PC-3 (cell line): Measurements from ENCODE around the gene SLC36A3. TPM values are rescaled to one million over a fixed set of nuclear protein-coding genes. Genes with fewer than 3 reads are reported as not detected.

Experiments used
- ATAC-seq: fragments of 200-7000 bp; cut with Tn5 transposase; 2 replicates; pipeline ENCODE4 v1.9.1; 2020; ENCODE audit warnings: mild to moderate bottlenecking, moderate library complexity
- BruUV-seq: library from RNA; stranded (reverse); fragments of 400-500 nt; replicated peaks from 2 replicates; lab custom pipeline; 2021; lab: Mats Ljungman, UMichigan
- CTCF ChIA-PET: fragments of 300-600 bp; sonication (Branson Sonifier 250); formaldehyde crosslinking; loops from one replicate; lab custom pipeline; 2022; ENCODE audit warnings: antibody characterized with exemption; lab: Charles Lee
- POLR2A ChIA-PET: fragments of 300-600 bp; sonication (Branson Sonifier 250); formaldehyde crosslinking; loops from one replicate; lab custom pipeline; 2022; ENCODE audit warnings: antibody characterized with exemption; ENCODE audit not compliant: unreplicated experiment; lab: Charles Lee
- DNase-seq: peaks from one replicate; pipeline ENCODE4 v3.0.0-alpha.2; 2015
- H2AFZ ChIP-seq: fragments of 300-600 bp; sonication (generic); 2 replicates; pipeline ENCODE4 v1.6.0; 2016; ENCODE audit warnings: antibody characterized with exemption, low read length
- H3F3A ChIP-seq: fragments of 300-600 bp; sonication (generic); one replicate; pipeline ENCODE4 v1.6.0; 2017; ENCODE audit warnings: antibody characterized with exemption, low read length, control low read depth, mild to moderate bottlenecking; ENCODE audit not compliant: unreplicated experiment
- H3K27ac ChIP-seq: fragments of 300-600 bp; sonication (generic); 2 replicates; pipeline ENCODE4 v1.5.1; 2016; ENCODE audit warnings: mild to moderate bottlenecking, low read length
- H3K27me3 ChIP-seq: fragments of 300-600 bp; sonication (generic); 2 replicates; pipeline ENCODE4 v1.6.1; 2016; ENCODE audit warnings: low read length, mixed read lengths
- H3K36me3 ChIP-seq: fragments of 300-600 bp; sonication (generic); 2 replicates; pipeline ENCODE4 v1.6.1; 2016; ENCODE audit warnings: low read depth, mixed run types, low read length, mixed read lengths
- H3K4me1 ChIP-seq: fragments of 300-600 bp; sonication (generic); 2 replicates; pipeline ENCODE4 v1.5.1; 2016; ENCODE audit warnings: low read length; ENCODE audit not compliant: insufficient read depth
- H3K4me2 ChIP-seq: fragments of 300-600 bp; sonication (generic); 2 replicates; pipeline ENCODE4 v1.6.0; 2016; ENCODE audit warnings: low read length
- H3K4me3 ChIP-seq: fragments of 300-600 bp; sonication (generic); 2 replicates; pipeline ENCODE4 v1.5.1; 2016; ENCODE audit warnings: mild to moderate bottlenecking, low read length, mixed read lengths
- H3K79me2 ChIP-seq: fragments of 300-600 bp; sonication (generic); 2 replicates; pipeline ENCODE4 v1.6.1; 2017; ENCODE audit warnings: low read length, mixed read lengths
- H3K9ac ChIP-seq: fragments of 300-600 bp; sonication (generic); 2 replicates; pipeline ENCODE4 v1.6.0; 2016; ENCODE audit warnings: mild to moderate bottlenecking, low read length
- H3K9me2 ChIP-seq: fragments of 300-600 bp; sonication (generic); replicated peaks from 2 replicates; pipeline ENCODE4 v1.6.1; 2016; ENCODE audit warnings: mixed run types, low read length, mixed read lengths
- H3K9me3 ChIP-seq: fragments of 300-600 bp; sonication (generic); 2 replicates; pipeline ENCODE4 v1.6.1; 2016; ENCODE audit warnings: low read length, mixed read lengths
- H4K20me1 ChIP-seq: fragments of 300-600 bp; sonication (generic); 2 replicates; pipeline ENCODE4 v1.6.1; 2016; ENCODE audit warnings: low read length, mixed read lengths
- EZH2 ChIP-seq: fragments of 300-600 bp; sonication (generic); IDR thresholded peaks from one replicate; pipeline ENCODE4 v1.6.1; 2017; ENCODE audit warnings: antibody characterized with exemption, mild to moderate bottlenecking, low read length; ENCODE audit not compliant: unreplicated experiment
- EZH2phosphoT487 ChIP-seq: fragments of 300-600 bp; sonication (generic); IDR thresholded peaks from 2 replicates; pipeline ENCODE4 v1.6.1; 2018; ENCODE audit warnings: mild to moderate bottlenecking, antibody characterized with exemption, low read length, borderline replicate concordance
- intact Hi-C: fragments of 100-400 bp; cut with micrococcal nuclease; formaldehyde crosslinking; loops from 2 replicates; pipeline ENCODE4 v1.9.0; 2023
- total RNA-seq: library from RNA; depleted of rRNA; stranded (reverse); fragments of >200 nt; gene quantifications from 2 replicates; pipeline ENCODE4 v1.2.3, GENCODE V29; 2014
- TF ChIP-seq, protein P1 (sequence below): fragments of 300-600 bp; sonication (generic); conservative IDR thresholded peaks from 2 replicates; pipeline ENCODE4 v1.5.1; 2017; ENCODE audit warnings: antibody characterized with exemption, low read depth, mild to moderate bottlenecking, low read length

SLC36A3 gene
- total RNA-seq, 1 experiment from 2014 or later: not detected

- DNase-seq (no peak), ATAC-seq (no peak)
- Histone ChIP-seq H3K79me2 (no peaks in the 10 kb centered on the region), H3F3A (no peaks in the 10 kb centered on the region), H3K4me3 (no peak overlapping the region), H3K9me3 (no peaks in the 10 kb centered on the region), H4K20me1 (no peaks in the 10 kb centered on the region), H2AFZ (no peak overlapping the region), H3K27me3 (no peaks in the 10 kb centered on the region), H3K9ac (no peak overlapping the region), H3K4me1 (no peaks in the 10 kb centered on the region), H3K27ac (no peak overlapping the region), H3K4me2 (no peak overlapping the region), H3K9me2 (no peaks in the 10 kb centered on the region), H3K36me3 (no peaks in the 10 kb centered on the region)
- POLR2A ChIA-PET: interaction anchor here (0.7 kb wide), 1 partner anchor 109 kb away, joined by 3 read pairs; no protein-coding TSS in a partner anchor
- TF ChIP-seq EZH2: no peak
- no peak for TF ChIP-seq EZH2phosphoT487
- TF ChIP-seq, protein P1, sequence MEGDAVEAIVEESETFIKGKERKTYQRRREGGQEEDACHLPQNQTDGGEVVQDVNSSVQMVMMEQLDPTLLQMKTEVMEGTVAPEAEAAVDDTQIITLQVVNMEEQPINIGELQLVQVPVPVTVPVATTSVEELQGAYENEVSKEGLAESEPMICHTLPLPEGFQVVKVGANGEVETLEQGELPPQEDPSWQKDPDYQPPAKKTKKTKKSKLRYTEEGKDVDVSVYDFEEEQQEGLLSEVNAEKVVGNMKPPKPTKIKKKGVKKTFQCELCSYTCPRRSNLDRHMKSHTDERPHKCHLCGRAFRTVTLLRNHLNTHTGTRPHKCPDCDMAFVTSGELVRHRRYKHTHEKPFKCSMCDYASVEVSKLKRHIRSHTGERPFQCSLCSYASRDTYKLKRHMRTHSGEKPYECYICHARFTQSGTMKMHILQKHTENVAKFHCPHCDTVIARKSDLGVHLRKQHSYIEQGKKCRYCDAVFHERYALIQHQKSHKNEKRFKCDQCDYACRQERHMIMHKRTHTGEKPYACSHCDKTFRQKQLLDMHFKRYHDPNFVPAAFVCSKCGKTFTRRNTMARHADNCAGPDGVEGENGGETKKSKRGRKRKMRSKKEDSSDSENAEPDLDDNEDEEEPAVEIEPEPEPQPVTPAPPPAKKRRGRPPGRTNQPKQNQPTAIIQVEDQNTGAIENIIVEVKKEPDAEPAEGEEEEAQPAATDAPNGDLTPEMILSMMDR: no peak
- no TSS peak for BruUV-seq
- intact Hi-C loops: loop anchor here (2.0 to 5.0 kb wide), 7 partner anchors 19 to 335 kb away; partner anchors contain the start of gene GM2A
- CTCF ChIA-PET: no interaction called here
Measured at GRCh38 chr5:151317871-151318270, 14.3 kb upstream of the SLC36A3 start.

- no peak overlapping the region for H3K9ac ChIP-seq
- H3K27me3 ChIP-seq: no peaks in the 10 kb centered on the region
- peak; percentile 93 for DNase-seq
- TF ChIP-seq EZH2: no peak
- TF ChIP-seq, protein P1: peak; percentile 96
- no peaks in the 10 kb centered on the region for H4K20me1 ChIP-seq
- H3K27ac ChIP-seq: no peak overlapping the region
- H3K4me3 ChIP-seq: no peak overlapping the region
- no peaks in the 10 kb centered on the region for H3F3A ChIP-seq
- ChIA-PET POLR2A (interaction anchor here (0.5 kb wide), 1 partner anchor 443 kb away, joined by 9 read pairs; the partner anchor contains the start of gene ATOX1), CTCF (interaction anchor here (0.6 to 1.5 kb wide), 10 partner anchors 14 to 336 kb away, joined by 3 to 17 read pairs (median 6); partner anchors contain the start of genes CCDC69 and GM2A)
- H3K79me2 ChIP-seq: no peaks in the 10 kb centered on the region
- H3K36me3 ChIP-seq: no peaks in the 10 kb centered on the region
- no TSS peak for BruUV-seq
- peak; percentile 89 for ATAC-seq
- no peaks in the 10 kb centered on the region for H3K9me2 ChIP-seq
- H3K9me3 ChIP-seq: no peaks in the 10 kb centered on the region
- no peak overlapping the region for H3K4me2 ChIP-seq
- H3K4me1 ChIP-seq: no peaks in the 10 kb centered on the region
- intact Hi-C loops: loop anchor here (1.0 to 5.0 kb wide), 7 partner anchors 17 to 206 kb away; partner anchors contain the start of gene GM2A
- no peak overlapping the region for H2AFZ ChIP-seq
Measured at GRCh38 chr5:151315998-151316597, 12.5 kb upstream of the SLC36A3 start.

- TF ChIP-seq EZH2: no peak
- no peak for TF ChIP-seq EZH2phosphoT487
- TF ChIP-seq, protein P1: no peak
- intact Hi-C loops: loop anchor here (2.0 kb wide), 1 partner anchor 23 kb away; no protein-coding TSS in a partner anchor
- CTCF ChIA-PET: no interaction called here
Measured at GRCh38 chr5:151313357-151313756, 9.8 kb upstream of the SLC36A3 start.

More at GRCh38 chr5:151313357-151313756, 9.8 kb upstream of the SLC36A3 start:
- H3F3A ChIP-seq: no peaks in the 10 kb centered on the region
- ATAC-seq (no peak), DNase-seq (no peak)
- H4K20me1 ChIP-seq: no peaks in the 10 kb centered on the region
- no peaks in the 10 kb centered on the region for H3K27me3 ChIP-seq
- H3K79me2 ChIP-seq: no peaks in the 10 kb centered on the region
- H3K4me3 ChIP-seq: no peak overlapping the region
- POLR2A ChIA-PET: no interaction called here
- no peaks in the 10 kb centered on the region for H3K36me3 ChIP-seq
- BruUV-seq: no TSS peak
- no peak overlapping the region for H3K27ac ChIP-seq
- H3K4me2 ChIP-seq: no peak overlapping the region
- H3K9me3 ChIP-seq: 0 out of 2 replicates have a peak, but pooled peaks cover 3% of the 10 kb centered on the region
- H2AFZ ChIP-seq: no peak overlapping the region
- H3K9ac ChIP-seq: no peak overlapping the region
- H3K9me2 ChIP-seq: no peaks in the 10 kb centered on the region
- H3K4me1 ChIP-seq: no peaks in the 10 kb centered on the region
